LHCN-M2 (cell line): Measurements from ENCODE around the gene TSPO2. TPM values are rescaled to one million over a fixed set of nuclear protein-coding genes. Genes with fewer than 3 reads are reported as not detected.

Source experiments
- DNase-seq: peaks from one replicate; pipeline ENCODE4 v3.0.0-alpha.2; 2012; ENCODE audit warnings: low read depth
- total RNA-seq: library from RNA; depleted of rRNA; stranded (reverse); fragments of >200 nt; gene quantifications from 2 replicates; pipeline ENCODE4 v1.2.3, GENCODE V29; 2014

TSPO2 gene
- total RNA-seq, 1 experiment from 2014 or later: not detected

DNA sequence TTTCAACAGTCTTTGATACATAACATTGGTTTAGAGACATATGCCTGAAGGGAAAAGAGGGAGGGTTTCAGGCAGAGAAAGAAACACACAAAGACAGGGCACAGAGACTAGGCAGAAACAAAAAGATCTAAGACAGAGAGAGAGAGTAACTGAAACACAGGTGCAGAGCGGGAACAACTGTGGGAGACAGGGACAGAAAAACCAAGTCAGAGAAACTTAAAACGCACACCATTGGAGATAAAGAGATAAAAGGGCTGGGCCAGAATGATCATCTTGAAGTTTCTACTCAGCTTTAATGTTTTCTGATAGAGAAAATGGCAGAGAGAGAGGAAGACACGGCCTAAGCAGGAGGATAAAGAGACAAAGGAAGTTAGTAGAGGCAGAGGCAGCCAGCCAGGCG, 15.0 kb upstream of the TSPO2 start:
- DNase-seq: no peak

DNA sequence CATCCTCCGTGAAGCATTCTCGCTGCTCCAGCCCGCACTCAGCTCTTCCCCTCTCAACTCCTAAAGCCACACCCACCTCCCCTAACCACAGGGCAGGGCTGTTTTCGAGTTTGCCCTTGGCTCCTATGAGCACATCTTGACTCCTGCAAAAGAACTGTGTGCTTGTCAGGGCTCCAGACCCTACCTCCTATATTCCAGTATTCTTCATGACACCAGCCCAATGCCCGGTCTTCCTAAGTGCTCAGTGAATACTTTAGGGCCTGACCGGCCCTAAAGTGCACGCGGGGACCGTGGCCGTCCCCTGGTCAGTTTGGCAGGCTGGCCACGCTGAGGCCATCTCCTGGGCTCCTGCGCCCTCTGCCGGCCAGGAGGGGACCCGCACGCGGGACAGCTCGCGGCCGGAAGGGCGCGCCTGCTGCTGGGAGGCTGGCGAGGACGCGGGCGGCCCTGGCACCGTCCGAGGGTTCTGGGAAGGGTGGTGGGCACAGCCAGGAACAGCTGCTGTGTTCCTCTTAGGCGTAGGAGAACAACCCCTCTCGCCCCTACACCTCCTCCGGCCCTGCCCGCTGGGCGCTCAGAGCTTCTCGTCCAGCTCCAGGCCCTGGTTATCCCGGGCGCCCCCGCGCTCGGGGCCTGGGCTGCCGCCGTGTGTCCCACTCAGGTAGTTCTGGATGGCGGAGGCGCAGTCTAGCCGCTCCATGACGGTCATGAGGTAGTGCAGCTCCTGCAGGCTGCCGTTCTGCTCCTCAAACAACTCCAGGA, 14.3 kb upstream of the TSPO2 start:
- peak; percentile 61 for DNase-seq

DNA sequence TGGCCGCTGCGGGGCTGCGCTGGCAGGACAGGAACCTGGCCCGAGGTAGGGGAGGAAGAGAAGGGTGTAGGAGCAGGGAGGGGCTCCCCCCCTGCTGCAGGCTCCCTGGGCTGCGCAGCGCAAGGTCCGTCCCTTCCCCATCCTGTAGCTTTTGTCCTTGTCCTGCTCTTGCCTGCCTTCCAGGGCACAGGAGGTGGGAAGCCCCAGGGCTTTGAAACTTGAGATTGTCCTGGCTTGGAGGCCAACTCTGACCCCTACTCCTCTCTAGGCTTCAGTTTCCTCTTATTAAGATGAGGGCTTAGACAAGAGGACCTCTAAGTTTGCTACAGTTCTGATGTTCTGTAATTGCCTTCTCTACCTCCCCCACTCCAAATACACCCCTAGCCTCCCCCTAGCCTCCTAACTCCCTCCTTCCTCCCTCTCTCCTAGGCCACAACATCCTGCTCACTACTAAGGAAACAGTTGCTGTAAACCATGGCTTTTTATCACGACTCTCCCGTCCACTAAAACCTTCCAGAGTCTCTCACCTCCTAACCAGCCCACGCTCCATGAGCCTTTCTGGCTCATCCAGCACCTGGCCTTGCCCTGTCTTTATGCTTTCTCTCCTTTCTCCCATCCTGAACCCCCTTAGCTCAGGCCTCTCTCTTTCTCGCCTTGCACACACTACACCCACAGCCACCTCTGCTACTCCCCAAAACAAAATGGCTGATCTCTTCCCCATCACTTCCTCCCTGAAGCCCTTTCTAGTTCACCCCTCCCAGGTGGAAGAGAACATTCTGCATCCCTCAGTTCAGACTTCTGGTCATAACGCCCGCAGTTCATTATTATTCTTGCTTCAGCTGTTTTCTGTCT, 13.5 kb upstream of the TSPO2 start:
- no peak for DNase-seq

DNA sequence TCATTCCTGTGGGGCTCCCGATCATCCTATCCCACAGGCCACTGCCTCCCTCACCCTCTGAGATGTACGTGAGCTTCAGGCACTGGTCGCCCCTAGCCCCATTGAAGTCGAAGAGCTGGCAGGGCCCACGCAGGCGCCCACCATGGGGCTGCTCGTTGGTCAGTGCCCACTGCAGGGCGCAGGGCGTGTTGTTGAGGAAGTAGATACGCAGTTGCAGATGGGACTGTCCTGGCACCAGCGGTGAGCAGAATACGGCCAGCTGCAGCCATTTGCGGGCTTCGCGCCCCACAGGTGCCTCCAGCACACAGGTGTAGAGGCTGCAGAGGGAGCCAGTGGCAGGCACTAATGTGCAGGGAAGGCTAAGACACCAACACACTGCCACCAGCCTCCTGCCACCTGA, 9.4 kb upstream of the TSPO2 start:
- no peak for DNase-seq

DNA sequence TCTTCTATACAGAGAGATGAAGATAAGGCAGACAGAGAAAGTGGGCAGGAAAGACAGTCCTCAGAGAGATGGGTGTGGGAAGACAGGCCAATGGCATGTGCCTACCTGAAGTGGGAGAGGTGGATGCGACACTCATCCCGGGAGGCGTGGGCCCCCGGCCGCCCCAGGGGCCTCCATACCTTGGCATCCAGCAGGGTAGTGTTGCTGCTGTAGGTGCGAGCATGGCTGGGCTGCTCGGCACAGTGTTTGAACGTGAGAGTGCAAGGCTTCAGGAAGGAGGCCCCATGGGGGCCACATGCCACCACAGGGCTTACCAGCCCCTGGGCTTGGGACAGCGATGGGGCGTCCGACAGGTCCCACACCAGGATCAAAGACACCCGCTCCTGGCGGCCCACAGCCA, 8.5 kb upstream of the TSPO2 start:
- DNase-seq: no peak

DNA sequence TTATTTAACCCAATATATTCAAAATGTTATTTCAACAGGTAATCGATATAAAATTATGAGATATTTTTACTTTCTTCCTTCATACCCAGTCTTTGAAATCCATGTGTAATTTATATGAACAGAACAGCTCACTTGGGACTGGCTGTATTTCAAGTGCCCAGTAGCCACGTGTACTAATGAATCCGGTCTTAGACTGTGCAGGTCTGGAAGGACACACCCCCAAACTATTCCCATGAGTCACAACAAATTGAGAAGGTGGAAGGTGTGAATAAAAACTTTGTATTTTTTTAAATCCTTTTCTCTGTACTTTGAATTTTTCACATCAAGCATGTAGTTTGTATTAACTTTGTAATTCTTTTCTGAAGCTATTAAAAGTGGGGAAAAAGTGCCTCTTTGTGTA, 6.1 kb upstream of the TSPO2 start:
- DNase-seq: no peak

DNA sequence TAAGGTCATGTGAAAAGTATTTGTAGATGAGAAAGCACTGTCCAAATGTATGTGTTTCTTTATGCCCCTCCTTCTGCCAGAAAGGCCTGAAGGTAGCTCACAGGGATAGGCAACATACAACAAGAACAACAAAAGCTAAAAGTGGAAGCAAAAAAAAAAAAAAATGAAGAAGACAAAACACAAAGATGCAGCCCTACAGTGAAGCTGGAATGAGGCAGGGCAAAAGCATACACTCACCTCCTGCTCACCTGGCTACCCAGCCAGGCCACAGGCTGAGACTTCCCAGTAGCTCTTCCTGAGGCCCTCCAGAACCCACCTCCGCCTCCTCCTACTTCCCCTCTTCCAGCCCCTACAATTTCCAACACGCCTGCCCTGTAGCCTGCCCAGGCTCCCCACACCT, 5.7 kb upstream of the TSPO2 start:
- no peak for DNase-seq

DNA sequence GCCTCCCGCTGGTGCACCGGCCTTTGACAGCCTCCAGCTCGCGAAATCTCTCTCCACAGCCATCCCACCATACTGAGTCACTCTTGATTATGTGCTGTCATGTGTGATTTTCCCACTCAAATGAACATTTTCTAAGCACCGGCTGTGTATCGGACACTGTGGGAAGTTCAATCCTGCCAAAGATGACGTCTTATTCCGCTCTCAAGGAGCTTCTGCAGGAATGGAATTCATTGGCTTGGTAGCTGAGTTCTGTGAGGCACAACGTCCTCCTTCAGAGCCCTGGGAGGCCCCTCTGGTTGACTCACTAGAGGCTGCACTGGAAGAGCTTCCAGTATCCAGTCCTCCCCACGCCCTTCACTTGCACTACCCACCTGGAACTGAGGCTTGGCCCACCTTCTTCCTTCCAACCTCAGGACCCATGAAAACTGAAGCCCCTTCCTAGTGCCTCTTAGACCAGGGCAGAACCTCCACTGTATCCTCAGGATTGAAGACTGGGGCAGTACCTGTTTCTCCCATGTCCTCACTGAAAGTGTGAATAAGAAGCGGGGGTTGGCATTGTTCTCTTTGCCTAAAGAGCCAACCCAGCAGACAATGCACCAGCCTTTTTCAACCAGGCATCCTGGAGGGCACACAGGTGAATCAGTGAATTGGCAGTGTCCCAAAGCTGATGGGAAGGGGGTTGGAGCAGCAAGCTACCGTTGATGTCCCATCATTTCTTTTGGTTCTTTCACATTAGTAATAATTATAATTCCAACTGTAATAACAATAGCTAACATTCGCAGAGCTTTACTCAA, 5.0 kb upstream of the TSPO2 start:
- no peak for DNase-seq

DNA sequence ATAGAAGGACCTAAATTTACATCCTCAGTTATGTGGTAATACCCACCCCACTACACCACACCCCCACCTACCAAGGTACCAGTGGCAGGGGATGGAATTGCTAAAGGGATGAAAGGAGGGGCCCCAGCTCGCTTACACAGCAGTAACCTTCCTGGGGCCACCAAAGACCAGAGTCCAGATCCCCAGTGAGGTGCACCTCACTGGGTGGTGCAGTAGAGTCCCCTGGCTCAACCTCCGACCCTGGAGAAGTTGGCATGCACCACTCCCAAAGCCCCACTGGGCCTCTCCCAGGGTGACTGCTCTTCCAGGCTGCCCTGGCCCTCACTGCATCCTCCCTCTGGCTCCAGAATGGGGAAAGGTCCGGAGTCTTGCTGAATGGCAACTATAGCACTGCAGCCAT, 4.1 kb upstream of the TSPO2 start:
- DNase-seq: no peak

DNA sequence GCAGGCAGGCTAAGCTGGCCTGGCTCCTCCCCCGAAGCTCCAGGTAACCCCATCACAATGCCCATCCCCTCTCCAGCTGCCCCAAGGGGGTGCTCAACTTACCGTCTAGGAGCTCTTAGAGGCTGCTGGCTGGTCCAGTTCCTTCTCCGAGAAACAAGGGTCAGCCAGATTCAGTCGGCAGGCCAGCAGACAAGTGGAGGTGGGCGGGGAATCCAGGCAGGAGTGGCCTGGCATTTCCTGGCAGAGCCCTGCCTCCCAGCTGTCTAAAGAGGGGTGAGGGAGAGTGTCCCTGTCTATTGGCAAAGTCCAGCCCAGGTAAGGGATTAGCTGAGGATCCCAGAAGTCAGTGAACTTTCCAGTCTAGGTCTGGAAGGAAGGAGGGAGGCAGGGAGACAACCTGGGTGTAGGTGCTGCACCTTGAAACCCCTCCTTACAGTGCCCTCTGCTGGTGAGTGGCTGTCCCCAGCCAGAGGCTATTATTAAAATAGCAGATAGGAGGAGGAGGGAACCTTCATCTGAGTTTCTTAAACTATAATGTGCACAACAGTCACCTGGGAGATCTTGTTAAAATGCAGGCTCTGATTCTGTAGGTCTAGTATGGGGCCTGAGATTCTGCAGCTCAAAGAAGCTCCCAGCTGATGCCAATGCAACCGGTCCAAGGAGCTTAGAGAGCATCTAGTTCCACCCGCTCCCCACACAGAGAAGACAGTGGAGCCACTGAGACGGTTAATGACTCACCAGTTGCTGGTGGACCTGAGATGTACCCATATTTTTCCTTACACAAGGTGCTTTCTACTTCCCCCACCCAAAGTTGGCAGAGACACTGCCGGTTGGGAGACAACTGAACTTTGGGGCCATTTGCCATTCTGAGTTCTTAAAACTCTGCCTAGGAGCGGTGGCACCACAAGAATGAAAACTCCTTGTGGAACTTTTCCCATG, 2.9 kb upstream of the TSPO2 start, which contains the start of gene UNC5CL:
Gene UNC5CL (minus strand): TSS at position 162 of the 939 bp plus-strand sequence. CDS start 4,147 bp downstream, outside the sequence.
- DNase-seq: no peak

DNA sequence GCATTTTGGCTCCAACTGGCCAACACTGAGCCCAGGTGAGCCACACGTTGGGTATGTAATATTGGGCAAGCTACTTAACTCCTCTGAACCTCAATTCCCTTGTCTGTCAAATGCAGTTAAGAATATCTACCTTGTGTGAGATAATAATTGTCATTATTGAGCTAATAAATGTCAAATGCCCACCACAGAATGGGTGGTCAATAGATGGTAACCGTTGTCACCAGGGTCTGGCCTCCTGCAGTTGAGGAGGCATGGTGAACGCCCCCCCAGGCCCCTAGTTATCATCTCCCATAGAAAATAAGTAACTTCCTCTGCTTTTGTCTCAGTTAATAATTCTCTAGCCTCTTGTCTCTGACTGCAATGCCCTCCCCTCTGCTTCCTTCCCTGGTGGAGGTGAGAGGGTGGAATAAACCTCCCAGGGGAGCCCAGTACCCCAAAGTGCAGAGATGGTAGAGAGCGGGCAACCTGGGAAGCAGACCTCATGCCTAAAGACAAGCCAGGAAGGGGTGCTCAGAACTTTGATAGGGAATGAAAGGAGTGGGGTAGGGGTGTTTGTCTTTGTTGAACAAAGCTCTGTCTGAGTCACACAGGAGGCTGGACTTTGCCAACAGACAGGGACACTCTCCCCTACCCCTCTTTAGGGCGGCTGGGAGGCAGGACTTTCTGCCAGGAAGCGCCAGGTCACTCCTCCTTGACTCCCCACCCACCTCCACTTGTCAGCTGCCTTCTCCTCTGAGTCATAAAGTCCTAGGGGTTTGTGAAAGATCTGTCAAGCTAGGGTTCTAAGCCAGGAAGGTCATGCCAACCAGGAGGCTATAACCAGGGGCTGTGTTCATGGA, 1.9 kb upstream of the TSPO2 start:
- DNase-seq: peak; percentile 29

DNA sequence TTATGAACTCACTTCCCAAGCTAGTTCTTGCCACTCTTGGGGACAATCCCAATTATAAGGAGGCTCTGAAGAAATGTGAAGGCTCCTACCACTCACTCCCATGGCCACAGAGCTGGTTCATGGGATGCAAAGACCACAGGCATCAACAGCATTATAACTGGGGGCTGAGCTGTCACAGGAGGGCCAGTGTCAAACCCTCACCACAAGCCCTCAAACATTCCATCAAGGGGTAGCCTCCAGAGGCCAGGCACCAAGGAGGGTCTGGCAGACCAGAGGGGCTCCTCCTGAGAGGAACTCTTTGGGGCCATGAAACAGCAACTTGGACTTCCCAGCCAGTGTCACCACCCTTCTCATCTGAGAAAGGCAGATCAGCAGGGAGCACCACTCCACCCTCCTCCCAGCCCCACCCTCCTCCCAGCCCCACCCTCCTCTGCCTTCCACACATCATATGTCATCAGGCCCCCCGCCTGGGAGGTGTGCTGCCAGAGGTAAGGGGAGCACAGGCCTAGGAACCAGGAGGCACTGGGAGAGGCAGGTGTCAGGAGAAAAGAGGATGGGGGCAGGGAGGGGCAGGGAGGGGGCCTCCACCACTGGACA, 1.2 kb upstream of the TSPO2 start:
- DNase-seq: no peak

DNA sequence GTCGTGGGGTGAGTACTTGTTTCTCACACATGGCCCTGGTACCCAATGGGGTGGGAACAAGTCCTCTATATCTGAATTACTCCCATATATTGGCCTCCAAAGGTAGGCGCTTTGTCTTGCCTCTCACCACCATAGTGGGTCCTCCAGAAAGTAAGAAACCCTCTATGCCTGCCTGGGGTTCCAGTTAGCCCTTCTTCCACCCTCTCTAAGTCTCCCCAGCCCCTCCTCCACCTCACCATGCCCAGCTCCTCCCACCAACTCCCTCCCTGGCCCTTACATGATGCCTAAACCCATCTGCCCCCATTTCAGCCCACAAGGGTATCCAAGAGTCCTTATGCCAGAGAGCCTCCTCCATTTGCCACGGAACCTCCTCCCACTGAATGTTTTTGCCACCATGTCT, 884 bp downstream of the TSPO2 start:
- no peak for DNase-seq

DNA sequence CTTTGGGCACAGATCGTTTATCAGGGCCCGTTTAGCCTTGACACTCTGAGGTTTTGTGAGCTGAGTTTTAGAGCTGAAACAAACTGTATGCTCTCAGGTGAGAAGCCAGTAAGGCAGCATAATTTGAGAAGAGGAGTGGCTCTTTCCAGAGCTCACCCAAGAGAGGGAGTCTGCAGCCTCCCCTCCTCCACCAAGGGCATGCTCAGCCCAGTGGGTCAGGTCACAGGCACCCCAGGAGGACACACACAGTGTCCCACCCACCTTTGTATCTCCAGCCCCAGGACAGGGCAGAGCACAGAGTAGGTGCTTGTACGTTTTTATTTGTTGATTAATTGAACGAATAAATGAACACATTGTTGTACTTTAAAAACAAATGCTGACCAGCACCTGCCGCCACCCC, 3.4 kb downstream of the TSPO2 start:
- no peak for DNase-seq

DNA sequence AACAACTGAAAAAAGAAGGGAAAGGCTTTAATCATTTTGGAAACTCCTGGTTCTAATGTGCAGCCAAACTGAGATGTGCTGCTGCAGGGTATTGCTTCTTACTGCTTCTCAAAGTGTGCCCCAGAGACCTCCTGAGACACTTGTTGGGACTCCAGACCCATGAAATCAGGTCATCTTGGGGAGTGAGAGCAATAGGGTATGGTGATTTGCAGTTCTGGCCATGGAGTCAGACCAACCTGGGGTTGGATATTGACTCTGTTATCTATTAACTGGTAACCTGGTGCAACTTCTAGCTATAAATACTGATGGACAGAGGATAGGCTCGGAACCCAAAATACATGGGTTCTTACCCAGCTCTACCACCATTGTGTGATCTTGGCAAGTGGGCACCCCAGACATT, 3.8 kb downstream of the TSPO2 start:
- DNase-seq: no peak

DNA sequence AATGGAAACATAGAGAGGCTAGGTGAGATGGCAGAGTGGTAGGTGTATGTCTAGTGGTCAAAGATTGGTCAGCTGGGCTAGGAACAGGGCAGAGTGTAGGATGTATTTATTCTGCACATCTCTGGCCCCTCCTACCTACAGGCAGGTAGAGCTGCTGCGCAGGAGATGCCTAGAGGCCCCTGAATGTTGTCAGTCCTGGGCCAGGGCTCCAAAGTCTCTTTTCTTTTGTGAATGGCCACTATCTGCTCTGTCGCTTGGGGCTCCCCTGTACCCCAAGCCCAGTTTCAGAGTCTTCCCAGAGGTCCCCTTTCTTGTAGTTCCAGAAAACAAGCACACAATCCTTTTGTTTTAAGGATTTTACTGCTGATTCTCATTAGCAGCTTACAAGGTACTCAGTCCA, 5.0 kb downstream of the TSPO2 start:
- no peak for DNase-seq

DNA sequence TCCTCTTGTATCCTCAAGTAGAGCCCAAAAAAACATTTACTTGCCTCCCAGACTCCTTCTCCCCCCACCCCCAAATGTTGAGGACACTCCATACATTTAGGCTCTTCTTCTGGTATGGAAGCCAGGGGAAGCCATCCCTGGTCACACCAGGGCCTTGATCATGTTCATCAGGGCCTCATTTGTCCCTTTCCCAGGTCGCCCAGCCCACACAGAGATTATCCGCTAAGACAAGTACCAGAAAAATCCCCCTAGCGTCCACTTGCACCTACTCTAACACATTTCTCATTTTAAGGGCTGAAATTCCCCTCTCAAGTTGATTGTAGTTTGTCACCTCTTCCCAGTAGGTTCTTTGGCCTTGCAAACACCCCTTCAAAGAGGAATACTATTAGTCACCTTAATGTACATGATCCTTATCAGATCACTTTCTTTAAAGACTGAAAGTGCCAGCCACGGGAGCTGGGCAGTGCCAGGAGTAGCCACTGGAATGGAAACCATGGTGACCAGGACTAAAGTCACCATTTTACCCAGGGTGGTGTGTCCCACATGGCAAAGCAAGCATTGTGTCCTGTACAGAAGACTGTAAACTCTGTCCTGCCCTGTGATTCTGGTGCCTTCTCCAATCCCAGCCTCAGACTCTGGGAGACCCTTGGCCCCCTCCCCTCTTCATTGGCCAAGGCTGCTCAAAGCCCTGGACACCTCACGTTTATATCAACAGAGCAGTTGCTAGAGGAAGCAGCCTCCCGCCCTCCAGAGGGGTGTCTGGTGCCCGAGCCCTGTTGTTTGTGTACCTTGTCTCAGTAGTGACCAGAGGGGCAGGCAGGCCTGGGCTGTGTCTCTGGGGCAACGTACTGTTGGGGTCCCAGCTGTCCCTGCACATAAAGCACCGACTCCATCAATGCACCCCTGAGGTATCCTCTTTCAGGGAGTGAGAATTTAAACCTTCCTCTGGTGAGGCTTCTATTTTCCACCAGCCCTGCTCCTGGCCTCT, 5.8 kb downstream of the TSPO2 start:
- DNase-seq: no peak

DNA sequence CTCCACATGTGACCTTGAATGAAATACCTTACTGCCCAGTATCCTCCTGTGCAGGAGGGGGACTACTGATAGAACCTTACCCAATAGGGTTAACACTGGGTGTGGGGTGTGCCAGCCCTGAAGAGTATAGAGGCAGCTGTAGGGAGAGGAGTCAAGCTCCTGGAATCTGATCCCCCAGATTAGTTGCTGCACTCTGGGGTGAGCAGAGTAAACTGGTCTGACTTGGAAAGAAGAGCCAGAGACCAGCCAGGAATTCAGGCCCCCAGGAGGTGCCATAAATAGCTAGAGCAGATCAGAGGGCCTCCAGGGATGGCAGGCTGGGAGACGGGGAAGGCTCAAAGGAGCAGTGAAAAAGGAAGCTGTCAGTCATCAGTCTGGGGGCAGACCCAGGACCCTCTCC, 7.3 kb downstream of the TSPO2 start:
- DNase-seq: no peak
